Neural progenitor cell (in vitro differentiated cells): ENCODE data around the gene WASL.

Source experiments
- CTCF ChIP-seq: fragments of 200-600 bp; sonication (generic); IDR thresholded peaks from 2 replicates; pipeline ENCODE4 v1.5.1; 2017; ENCODE audit warnings: antibody characterized with exemption, mild to moderate bottlenecking
- EZH2phosphoT487 ChIP-seq: fragments of 200-600 bp; sonication (generic); IDR thresholded peaks from 2 replicates; pipeline ENCODE4 v1.6.1; 2017; ENCODE audit warnings: antibody characterized with exemption

GRCh38 chr7:123637878-123638277 is 110.9 kb downstream of the WASL start:
- no peak for TF ChIP-seq CTCF
- no peak for TF ChIP-seq EZH2phosphoT487
